Coronary artery (tissue), 2 donors: ENCODE measurements around the gene BABAM2.

Experiments
- DNase-seq: peaks from one replicate; pipeline ENCODE4 v3.0.0-alpha.2; 2017; ENCODE audit warnings: low spot score
- H3K27ac ChIP-seq, 2 donors: fragments of 200-600 bp; sonication (generic); one replicate each; pipeline ENCODE4 v1.5.1; 2016 to 2019
- H3K4me3 ChIP-seq: fragments of 200-600 bp; sonication (generic); 2 replicates; pipeline ENCODE4 v1.5.1; 2016; ENCODE audit warnings: mild to moderate bottlenecking, moderate library complexity
- CTCF ChIP-seq: fragments of 200-600 bp; sonication (generic); IDR thresholded peaks from one replicate; pipeline ENCODE4 v1.5.1; 2019; ENCODE audit warnings: antibody characterized with exemption

The BABAM2 gene

GRCh38 chr2:28231110-28231631 is 340.6 kb downstream of the BABAM2 start:
- no peak for DNase-seq
- H3K4me3 ChIP-seq, result no peak overlapping the region
- TF ChIP-seq CTCF, result no peak
- no peak overlapping the region for H3K27ac ChIP-seq

GRCh38 chr2:28232295-28232694 is 341.8 kb downstream of the BABAM2 start:
- TF ChIP-seq CTCF, result no peak
- Histone ChIP-seq H3K4me3 (no peak overlapping the region), H3K27ac (no peak overlapping the region)
- DNase-seq, result no peak

GRCh38 chr2:28233164-28233676 is 342.7 kb downstream of the BABAM2 start:
- H3K4me3 ChIP-seq, result no peak overlapping the region
- no peak overlapping the region for H3K27ac ChIP-seq
- no peak for DNase-seq
- no peak for TF ChIP-seq CTCF

- Histone ChIP-seq H3K4me3 (no peak overlapping the region), H3K27ac (no peak overlapping the region)
- no peak for TF ChIP-seq CTCF
- DNase-seq, result no peak
Observed at GRCh38 chr2:28234807-28235206, 344.3 kb downstream of the BABAM2 start.

- no peak for TF ChIP-seq CTCF
- H3K4me3 ChIP-seq, result no peak overlapping the region
- DNase-seq, result no peak
- H3K27ac ChIP-seq, result no peak overlapping the region
Observed at GRCh38 chr2:28239207-28239606, 348.7 kb downstream of the BABAM2 start.

GRCh38 chr2:28240937-28241336 is 350.4 kb downstream of the BABAM2 start:
- no peak for TF ChIP-seq CTCF
- DNase-seq, result no peak
- Histone ChIP-seq H3K4me3 (no peak overlapping the region), H3K27ac (no peak overlapping the region)

- TF ChIP-seq CTCF, result no peak
- no peak overlapping the region for H3K4me3 ChIP-seq
- H3K27ac ChIP-seq, result peak overlapping the region in 1 of 2 donors; percentile 31
- DNase-seq, result no peak
Observed at GRCh38 chr2:28247290-28247689, 356.8 kb downstream of the BABAM2 start.
